Fibroblast of gingiva (primary cell): Measurements from ENCODE around the gene HOXA1.
"Not testable (repeated sequence)": the region's sequence is repeated elsewhere in the genome, so short reads cannot be mapped to it uniquely, and the experiment has no call there.

Experiments
- DNase-seq: peaks from one replicate; pipeline ENCODE4 v3.0.0-alpha.2; 2011; ENCODE audit warnings: low read depth

The HOXA1 gene

DNA sequence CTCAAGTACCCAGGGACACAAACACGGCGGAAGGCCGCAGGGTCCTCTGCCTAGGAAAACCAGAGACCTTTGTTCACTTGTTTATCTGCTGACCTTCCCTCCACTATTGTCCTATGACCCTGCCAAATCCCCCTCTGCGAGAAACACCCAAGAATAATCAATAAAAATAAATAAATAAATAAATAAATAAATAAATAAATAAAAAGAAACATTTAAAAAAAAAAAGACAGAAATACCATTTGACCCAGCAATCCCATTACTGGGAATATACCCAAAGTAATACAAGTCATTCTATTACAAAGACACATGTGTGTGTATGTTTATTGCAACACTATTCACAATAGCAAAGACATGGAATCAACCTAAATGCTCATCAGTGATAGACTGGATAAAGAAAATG, 49.8 kb downstream of the HOXA1 start:
- DNase-seq: not testable (repeated sequence)

DNA sequence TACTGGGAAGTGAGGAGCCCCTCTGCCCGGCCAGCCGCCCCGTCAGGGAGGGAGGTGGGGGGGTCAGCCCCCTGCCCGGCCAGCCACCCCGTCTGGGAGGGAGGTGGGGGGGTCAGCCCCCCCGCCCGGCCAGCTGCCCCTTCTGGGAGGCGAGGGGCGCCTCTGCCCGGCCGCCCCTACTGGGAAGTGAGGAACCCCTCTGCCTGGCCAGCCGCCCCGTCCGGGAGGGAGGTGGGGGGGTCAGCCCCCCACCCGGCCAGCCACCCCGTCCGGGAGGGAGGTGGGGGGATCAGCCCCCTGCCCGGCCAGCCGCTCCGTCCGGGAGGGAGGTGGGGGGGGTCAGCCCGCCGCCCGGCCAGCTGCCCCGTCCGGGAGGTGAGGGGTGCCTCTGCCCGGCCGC, 50.7 kb downstream of the HOXA1 start:
- not testable (repeated sequence) for DNase-seq
